Germinal center (tissue), 1 donor: ENCODE data around the gene CARNS1.

Source experiments
- DNase-seq: peaks from one replicate; pipeline ENCODE4 v3.0.0; 2012; ENCODE audit warnings: mixed read lengths, low spot score

Gene CARNS1

DNA sequence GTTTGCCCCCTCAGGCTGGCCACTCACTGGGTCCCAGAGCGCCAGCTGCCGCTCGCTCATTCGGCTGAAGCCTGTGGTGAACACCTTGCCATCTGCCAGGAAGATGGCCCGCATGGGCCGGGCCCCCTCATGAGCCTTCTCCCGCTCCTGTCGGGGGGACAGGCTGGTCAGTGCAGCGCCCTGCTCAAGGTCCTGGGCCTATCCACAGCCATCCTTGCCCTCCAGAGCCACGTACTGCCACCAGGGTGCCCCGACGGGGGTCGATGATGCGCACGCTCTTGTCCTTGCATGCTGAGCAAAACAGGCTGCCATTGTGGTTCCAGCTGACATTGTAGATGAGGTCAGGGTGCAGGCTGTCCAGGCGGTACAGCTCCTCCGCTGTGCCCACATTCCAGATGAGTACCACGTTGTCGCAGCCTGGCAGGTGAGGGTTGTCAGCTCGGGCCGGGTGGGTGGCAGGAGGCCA, 25.7 kb downstream of the CARNS1 start:
- no peak for DNase-seq

DNA sequence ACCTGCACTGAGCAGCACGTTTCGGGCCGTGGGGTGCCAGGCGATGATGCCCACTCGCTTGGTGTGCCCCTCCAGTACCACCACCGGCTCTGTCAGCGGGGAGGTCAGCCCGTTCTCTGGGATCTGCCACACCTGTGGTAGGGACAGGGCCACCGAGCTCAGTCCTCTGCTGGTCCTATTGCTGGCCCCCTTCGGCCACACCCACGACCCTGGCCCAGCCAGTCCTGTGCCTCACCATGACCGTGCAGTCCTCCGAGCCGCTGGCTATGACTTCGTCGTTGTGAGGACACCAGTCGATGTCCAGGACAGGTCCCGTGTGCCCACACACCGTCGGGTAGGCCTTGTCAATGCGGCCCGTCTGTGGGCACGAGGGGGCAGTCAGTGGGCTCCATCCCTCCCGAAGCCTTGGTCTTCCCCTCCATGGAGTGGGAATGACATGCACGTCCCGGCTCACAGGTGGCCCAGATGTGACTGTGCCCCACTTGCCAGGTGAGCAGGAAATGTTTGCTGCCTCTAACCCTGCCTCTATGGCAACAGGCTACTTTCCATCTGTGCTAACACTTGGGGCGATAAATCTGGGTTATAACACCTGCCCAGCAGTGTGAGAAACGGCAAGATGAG, 26.4 kb downstream of the CARNS1 start:
- no peak for DNase-seq

DNA sequence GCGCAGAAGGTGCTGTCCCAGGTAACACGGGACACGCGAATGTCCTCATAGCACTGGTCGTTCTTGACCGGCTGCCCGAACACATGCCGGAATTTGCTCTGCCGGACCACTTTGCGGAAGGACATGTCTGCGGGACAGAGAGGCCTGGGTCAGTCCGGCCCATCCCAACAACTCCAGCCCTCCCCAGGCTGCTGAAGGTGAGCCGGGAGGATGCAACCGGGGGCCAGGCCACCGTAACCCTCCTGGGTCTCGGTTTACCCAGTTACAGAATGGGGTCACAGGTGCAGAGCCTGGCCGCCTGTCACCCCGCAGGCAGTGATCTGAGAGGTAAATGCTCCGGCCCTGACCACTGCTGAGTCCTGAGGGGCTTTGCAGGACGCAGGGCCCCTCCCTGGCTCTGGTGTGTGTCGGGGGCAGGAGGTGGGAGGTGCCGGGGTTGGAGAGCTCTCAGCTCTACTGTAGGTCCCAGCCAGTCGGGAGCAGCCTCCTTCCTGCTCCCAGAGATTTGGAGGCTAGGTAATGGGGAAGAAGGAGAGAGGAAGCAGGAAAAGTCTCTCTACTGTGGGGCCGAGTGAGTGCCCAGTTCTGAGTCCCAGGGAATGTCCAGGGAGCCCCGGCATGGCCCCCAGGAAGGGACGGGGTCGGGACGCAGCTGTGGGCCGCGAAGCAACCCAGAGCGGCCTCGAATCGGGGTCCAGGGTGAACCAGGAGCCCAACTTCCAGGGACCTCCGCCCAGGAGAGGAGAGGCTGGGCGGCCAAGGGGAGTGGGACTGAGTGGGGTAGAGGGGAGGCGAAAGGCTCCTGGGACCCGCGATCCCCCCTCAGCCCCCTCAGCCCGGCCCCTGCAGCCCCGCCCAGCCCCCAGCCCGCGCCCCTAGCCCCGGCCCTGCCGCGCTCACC, 27.3 kb downstream of the CARNS1 start:
- no peak for DNase-seq

DNA sequence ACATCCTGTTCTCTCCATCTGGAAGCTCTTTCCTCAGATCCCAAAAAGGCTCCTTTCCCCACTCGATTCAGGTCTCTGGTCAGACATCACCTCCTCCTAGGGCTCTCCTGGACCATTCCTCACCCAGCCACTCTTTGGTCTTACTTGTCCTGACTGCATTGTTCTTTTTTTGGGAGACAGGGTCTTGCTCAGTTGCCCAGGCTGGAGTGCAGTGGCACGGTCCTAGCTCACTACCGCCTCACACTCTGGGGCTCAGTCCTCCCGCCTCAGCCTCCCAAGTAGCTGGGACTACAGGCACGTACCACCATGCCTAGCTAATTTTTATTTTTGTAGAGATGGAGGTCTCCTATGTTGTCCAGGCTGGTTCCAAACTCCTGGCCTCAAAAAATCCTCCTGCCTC, 30.0 kb downstream of the CARNS1 start:
- DNase-seq = no peak

DNA sequence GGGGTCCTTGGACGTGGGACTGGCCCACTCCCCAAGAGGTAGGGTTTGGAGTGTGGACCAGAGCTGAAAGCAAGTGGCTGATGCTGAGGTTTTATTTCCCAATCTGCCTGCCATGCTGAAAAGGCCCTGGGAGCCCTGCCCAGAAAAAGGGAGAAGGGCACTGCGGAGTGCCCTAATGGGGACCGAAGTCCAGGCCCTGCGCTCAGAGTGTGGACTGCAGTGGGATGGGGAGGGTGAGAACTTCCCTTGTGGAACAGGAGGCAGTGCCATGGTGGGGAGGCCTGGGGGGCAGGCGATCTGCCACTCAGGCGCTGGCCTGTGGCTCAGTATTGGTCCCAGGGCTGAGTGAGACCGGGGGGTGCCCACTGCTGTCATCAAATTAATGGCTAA, 32.7 kb downstream of the CARNS1 start:
- DNase-seq = no peak

DNA sequence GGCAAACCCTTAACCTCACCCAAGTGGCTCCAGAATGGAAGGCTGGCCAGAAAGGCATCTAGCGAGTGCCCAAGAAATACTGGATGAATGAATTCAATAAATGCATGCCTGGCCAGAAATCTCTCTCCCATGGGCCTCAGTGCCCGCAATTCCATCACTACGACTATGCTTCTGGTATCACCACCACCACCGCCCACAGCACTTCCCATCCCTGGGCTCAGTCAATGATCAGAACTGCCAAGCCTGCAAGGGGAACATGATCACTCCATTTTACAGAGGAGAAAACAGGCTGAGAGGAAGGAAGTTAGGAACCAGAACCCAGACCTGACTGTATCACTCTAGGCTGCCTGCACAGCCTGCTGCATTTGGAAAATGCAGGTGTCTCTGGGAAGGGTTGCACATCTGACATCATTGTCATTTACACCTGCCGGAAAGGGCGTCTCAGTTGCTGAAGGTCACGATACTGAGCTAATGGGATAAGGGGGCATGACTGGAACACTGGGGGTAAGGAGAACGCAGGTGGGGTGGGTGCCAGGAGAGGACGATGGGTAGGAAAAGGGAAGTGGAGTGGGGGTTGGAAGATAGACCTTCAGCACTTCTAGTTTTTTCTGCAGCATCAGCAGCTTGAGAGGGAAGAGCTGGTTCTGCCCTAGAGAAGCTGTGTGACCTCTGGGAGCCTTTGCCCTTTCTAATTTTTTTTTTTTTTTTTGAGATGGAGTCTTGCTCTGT, 33.8 kb downstream of the CARNS1 start:
- no peak for DNase-seq

DNA sequence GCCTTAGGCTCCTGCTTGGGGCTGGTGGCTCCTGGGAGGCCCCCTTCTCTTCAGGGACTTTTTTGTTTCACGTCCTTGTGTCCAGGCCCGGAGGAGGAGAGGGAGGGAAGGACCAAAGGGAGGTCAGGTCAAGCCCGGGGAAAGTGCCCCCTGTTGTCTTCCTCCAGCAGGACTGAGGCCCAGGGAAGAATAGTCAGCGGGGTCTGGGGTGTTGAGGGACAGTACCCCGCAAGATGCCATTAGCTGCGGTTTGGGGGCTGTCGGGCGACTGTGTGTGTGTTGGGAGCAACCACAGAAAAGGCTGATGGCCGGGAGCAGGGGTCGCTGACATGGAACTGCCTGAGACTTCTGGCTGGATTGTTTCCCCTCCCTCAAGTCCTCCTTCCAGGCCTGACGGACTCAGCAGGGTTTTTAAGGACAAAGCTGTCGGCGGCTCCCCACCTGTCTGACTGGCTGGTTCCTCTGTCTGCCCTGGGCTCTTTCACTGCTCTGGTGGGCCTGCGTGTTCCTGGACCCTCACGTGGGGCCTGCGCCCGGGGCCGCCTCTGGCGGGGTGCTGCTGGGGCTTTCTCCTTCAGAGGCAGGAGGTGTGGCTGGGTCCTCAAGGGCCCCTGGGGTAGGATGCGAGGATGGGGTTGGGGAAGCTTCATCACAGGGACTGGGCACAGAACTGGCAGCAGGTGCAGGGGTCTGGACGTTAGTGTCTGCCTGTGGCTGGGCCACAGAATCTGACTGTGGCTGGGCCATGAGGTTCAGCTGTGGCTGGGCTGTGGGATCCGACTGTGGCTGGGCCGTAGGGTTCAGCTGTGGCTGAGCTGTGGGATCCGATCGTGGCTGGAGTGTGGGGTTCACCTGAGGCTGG, 35.5 kb downstream of the CARNS1 start:
- DNase-seq = no peak

DNA sequence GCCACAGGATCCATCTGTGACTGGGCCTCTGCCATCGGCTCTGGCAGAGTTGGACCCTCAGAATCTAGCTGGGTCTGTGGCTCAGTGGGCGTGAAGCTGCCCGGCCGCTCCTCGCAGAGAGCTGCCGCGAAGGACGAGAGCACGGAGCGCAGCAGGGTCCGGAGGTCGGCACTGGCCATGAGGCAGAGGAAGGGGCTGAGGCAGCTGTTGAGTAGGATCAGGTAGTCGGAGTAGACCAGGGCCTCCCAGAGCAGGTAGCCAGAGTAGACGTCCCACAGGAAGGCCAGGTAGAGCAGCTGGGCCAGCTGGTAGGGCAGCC, 36.1 kb downstream of the CARNS1 start:
- DNase-seq = no peak

DNA sequence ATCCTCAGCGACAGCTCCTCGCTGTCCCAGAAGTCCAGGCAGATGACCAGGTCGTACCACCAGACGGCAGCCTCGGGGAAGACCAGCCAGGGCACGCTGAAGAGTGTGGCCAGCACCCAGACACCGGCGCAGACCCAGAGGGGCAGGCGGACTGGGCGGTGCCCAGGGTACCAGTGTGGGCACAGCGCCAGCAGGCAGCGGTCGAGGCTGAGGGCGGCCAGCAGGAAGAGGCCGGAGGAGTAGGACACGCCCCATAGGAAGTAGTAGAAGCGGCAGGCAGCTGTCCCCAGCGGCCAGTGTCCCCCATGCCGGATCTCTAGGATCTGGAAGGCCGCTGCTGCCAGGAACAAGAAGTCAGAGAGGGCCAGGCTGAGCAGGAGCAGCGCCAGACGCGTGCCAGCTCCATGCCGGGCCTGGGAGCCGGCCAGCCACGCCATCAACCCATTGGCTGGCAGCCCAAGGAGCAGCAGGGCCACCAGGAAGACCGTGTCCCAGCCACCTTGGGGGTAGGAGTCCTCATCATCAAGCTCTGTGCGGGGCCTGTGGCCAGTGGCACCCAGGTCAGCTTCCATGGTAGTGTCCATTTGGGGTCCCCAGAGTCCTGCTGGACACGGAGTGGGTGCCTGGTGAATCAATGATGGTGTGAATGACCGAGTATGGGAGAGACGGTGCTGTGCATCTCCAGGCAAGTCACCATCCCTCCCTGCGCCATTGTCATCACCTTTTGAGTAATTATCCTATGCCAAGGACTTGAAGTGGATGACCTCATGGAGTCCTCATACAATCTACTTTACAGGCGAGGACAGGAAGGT, 36.9 kb downstream of the CARNS1 start, which contains the start of gene GPR152:
Gene GPR152, minus strand, starts transcription at position 589 of the 812 bp plus-strand sequence. Its CDS starts 5 bp downstream, at position 584.
- no peak for DNase-seq

DNA sequence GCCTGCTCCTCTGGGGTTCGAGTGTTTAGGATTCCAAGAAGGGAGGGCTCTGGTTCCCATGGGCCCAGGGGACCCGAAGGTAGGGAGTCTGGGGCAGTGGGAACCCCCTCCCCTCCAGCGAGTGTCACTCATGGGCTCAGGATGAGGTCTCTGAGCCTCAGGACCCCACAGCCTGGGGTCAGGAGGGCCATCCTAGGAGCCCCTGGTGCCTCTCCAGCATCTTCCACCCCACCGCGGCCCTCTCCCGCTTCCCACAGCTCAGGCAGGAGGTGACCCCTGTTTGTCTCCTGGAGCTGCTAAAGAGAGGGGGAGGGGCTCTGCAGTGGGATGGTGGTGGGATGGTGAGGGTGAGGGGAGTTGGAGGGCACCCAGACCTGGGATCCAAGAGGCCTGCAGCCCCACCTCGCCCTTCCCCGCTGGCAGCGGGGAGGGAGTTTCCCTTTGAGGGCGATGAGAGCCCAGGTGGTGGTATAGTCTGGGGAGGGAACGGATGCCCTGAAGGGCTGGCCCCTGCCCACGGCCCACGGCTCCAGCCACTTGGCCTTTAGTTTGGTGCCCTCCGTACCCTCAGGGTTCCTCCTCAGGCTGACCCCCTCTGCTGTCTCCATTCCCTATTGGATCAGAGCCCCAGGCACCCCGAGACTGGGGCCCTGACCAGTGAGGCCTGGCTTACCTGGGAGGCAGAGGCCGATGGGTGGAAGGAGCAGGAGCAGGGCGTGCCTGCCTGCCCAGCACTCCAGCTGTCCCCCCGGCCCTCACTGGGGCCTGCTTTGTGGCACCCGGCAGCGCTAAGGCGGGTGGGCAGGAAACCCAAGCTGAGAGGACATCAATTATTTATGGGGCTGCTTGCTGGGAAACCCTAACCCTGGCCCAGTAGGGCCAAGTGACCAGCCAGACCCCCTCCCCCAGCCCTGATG, 38.6 kb downstream of the CARNS1 start:
- no peak for DNase-seq

DNA sequence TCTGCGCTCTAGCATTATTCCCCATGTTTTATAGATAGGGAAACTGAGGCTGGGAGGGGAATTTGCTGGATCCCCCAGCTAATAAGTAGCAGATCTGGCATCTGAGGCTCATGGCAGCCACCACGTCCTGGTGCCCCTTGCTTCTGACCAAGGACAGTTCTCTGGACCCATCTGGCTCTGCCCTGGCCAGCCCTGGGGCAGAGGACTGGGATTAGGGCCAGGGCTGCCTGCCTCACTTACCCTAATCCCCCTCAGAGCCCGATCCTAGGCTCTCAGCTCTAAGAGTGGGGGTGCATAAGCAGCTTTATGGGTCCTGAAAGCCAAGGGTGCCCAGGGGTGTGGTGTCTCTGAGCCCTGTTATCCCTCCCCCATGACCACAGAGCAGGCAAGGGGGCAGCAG, 39.6 kb downstream of the CARNS1 start, which contains the start of gene CABP4:
Gene CABP4, plus strand, starts transcription at position 301 of the 400 bp plus-strand sequence. Its CDS starts 70 bp downstream, at position 371.
- no peak for DNase-seq

DNA sequence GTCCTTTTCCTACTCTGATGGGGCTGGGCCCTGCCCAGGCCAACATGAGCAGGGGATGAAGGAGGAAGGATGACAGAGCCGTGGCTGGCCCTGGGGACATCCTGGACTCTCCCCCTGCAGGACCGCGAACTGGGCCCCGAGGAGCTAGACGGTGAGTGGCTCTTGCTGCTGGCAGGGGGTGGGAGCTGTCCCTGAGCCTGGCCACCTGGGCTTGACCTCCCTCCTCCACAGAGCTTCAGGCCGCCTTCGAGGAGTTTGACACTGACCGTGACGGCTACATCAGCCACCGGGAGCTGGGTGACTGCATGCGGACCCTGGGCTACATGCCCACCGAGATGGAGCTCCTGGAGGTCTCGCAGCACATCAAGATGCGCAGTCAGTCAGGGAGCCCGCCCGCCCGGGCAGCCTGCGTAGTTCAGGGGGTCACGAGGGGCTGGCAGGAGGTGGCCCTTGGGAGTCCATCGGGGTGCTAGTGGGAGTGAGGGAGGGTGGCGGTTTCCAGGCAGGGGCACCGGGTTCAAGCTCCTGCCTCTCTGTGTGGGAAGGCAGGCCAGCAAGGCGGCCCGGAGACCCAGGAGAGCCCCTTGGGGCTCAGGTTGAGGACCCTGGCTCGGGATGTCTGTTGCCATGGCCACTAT, 40.7 kb downstream of the CARNS1 start:
- DNase-seq = no peak

DNA sequence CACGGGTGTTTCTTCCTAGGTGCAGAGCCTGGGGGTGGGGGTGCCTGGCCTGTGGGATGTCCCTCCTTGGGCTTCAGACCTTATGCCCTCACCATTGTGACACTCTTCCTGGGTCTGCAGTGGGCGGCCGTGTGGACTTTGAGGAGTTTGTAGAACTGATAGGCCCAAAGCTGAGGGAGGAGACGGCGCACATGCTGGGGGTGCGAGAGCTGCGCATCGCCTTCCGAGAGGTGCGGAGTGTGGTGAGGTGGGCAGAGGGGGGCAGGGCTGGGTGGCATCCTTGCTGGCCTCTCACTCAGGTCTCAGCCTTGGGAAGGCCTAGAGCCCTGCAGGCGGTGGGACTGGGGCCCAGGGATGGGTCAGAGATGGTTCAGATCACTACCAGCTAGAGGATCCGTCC, 42.0 kb downstream of the CARNS1 start:
- no peak for DNase-seq

DNA sequence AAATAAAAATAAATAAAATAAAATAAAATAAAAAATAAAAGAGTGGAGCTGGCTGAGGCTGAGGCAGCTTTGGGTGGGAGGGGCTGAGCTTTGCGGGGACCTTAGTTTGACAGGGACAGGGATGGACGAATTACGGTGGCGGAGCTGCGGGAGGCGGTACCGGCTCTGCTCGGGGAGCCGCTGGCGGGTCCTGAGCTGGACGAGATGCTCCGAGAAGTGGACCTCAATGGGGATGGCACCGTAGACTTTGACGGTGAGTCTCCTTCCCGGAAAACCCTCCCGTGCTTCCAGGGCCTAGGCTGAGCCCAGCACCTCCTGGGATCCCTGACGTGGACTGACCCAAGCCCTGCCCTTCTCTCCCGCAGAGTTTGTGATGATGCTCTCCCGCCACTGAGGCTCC, 42.8 kb downstream of the CARNS1 start:
- DNase-seq = no peak

DNA sequence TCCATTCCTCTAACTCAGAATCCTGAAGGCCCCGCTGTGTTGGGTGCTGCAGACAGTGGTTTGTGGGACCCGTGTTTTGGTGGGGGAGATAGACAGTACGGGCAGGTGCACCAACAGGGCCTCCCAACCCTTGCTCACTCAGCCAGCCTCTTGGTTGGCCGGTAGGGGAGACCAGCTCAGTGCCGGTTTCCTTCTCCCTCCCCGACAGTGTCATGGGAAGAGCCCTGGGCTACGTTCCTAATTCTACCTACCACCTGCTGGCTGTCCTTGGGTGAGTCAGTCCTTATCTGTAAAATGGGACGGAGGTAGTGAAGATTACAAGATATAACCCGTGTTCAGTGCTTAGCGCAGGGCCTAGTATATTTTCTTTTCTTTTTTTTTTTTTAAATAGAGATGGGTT, 47.7 kb downstream of the CARNS1 start:
- DNase-seq = no peak

DNA sequence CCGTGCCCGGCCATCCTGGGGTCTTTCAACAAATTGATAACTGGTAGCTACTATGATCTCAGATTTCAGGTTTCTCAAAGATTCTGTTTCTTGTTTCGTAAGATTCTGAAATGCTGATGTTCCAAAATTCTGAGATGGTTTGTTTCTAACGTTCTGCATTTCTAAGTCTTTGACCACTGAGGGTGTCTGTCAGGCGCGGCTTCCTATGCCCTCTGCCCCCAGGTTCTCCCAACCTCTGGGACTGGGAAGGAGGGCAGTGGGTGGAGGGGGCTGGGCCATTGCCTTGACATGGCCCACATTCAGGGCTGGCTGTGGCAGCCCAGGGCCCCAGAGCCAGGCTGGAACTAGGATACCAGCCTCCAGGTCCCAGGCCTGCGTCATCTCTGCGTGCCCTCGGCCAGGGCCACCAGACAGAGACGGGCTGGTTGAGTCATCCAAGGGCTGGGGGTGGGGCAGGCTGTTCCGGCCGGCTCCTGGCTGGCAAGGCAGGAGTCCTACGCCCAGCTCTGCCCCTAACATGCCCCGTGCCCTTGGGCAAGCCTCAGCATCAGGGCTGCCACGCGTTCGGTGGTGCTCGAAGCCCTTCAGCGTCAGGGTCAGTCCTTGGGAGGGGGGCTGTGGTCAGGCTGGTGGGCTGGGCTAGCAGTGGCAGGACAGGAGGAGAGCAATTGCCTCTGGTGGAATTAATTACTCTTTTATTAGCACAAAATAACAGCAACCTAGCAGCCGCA, 48.4 kb downstream of the CARNS1 start:
- DNase-seq = no peak

DNA sequence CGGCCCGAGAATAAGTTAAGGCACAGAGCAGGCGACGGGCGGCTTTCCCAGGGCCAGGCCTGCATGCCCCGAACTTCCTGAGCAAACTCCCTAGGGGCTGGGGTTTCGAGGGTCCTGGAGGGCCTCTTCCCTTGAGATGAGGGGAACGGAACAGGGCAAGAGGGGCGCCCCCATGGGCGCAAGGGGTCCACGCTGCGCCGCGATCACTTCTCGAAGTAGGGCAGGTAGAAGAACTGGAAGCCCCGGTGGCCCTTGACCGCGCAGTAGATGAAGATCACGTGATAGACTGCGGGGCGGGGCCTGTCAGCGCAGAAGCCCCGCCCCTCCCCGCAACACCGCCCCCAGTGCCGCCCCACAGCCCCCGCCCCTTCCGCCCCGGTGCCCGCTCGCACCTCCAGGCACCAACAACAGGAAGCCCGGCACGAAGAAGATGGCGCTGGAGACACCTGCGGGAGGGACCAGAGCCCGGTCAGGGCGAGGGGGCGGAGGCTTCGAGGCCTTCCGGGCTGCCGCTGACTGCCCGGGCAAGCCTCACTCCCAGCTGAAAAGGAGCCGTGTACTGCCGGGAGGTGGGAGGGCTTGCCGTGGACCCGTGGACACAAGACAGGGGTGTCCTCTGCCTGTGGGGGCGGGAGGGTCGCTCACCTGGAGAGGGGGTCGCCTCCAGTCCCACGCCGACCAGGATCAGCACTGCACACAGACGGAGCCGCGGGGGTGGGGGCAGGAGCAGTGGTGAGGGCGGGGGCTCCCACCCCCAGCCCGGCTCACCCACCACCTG, 49.1 kb downstream of the CARNS1 start:
- DNase-seq = peak; percentile 94

DNA sequence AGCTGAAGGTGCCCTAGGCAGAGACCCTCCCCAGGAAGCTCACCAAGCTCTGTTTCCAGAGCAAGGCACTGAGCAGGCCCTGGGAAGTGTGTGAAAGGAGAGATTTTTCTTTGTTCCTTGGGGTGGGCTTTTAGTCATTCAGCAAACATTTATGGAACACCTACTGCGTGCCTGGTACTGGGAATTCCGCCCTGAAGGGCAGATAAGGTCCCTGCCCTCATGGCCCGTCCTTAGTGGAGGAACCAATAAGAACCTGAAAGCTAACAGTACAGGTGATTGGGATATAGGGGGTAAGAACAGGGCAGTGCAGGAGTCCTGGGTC, 49.7 kb downstream of the CARNS1 start:
- no peak for DNase-seq
